ENCODE results near the gene FOXB1.

The FOXB1 gene

DNA sequence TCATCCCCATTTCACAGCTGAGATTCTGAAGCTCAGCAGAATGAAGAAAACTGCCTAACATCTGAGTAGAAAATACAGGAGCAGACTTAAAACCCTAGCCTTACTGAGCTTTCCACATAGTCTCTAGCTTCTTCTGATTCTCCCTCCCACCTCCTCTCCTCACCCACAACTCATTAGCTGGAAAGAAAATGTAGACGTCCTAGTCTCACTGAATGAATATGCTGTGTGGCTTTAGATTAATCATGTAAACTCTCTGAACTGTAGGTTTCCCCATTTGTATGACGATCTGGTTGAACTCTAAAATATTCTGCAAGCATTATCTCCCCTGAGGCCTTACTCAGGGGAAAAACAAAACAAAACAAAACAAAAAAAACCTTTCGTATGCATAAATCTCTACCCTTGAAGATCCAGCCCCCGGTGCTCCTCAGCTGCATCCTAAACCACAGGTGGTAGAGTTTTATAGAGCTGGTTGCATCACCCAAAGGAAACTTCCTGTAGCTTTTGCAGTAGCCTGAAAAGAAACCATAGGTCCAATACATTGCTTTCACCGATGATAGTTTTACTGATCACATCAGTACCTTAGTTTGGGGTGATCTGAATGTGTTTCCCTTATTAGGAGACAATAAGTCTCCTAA, 40.6 kb downstream of the FOXB1 start:
- Histone ChIP-seq H3K36me3 (replicated peaks; ENCODE audit: low read depth, low read length) (no peaks in the 10 kb centered on the region), H4K20me1 (ENCODE audit: insufficient read depth, low read length) (no peaks in the 10 kb centered on the region), H3K4me2 (ENCODE audit: low read length) (peak overlapping the region; percentile 27), H3K4me1 (ENCODE audit: low read length) (peaks cover 31% of the 10 kb centered on the region), H3K79me2 (ENCODE audit: low read length) (no peaks in the 10 kb centered on the region), H3K9me3 (ENCODE audit: insufficient read depth, low read length) (peaks cover 9% of the 10 kb centered on the region; the same call in 1 of the 2 replicates), H3K9ac (ENCODE audit: low read length) (no peak overlapping the region), H3K27ac (ENCODE audit: low read length) (no peak overlapping the region), H3K4me3 (ENCODE audit: low read length) (no peak overlapping the region), H2AFZ (ENCODE audit: low read depth, low read length) (peak overlapping the region; percentile 55), H3K27me3 (ENCODE audit: low read depth, low read length) (no peaks in the 10 kb centered on the region)
- TF ChIP-seq CTCF (IDR thresholded peaks at IDR 0.05; ENCODE audit: low read depth, low read length) (no peak), EZH2phosphoT487 (IDR thresholded peaks at IDR 0.05; ENCODE audit: low read depth) (no peak)

GRCh38 chr15:60047701-60048100, 43.6 kb downstream of the FOXB1 start:
- Histone ChIP-seq H2AFZ (ENCODE audit: low read depth, low read length) (no peak overlapping the region), H4K20me1 (ENCODE audit: insufficient read depth, low read length) (no peaks in the 10 kb centered on the region), H3K79me2 (ENCODE audit: low read length) (no peaks in the 10 kb centered on the region), H3K9ac (ENCODE audit: low read length) (no peak overlapping the region), H3K4me2 (ENCODE audit: low read length) (no peak overlapping the region), H3K9me3 (ENCODE audit: insufficient read depth, low read length) (peaks cover 22% of the 10 kb centered on the region; the same call in 1 of the 2 replicates), H3K4me1 (ENCODE audit: low read length) (peaks cover 11% of the 10 kb centered on the region), H3K36me3 (replicated peaks; ENCODE audit: low read depth, low read length) (no peaks in the 10 kb centered on the region), H3K4me3 (ENCODE audit: low read length) (no peak overlapping the region), H3K27me3 (ENCODE audit: low read depth, low read length) (no peaks in the 10 kb centered on the region), H3K27ac (ENCODE audit: low read length) (no peak overlapping the region)
- TF ChIP-seq CTCF (IDR thresholded peaks at IDR 0.05; ENCODE audit: low read depth, low read length) (no peak), EZH2phosphoT487 (IDR thresholded peaks at IDR 0.05; ENCODE audit: low read depth) (no peak)

DNA sequence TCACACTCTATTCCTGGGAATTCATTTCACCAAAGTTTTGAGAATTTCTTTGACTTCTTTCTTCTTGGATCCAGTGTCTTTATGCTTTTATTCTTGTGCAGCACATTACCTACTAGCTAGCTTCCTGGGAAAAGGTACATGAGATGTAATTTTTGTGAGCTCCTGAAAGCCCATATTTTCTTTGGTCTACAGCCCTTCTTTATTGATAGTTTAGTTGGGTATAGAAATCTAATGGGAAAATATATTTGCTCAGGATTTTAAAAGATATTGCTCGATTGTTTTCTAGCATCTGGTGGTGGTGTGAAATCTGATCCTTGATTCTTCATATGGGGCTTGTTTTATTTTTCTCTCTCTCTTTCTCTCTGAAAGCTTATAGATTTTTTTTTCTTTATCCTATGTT, 45.8 kb downstream of the FOXB1 start:
- no peak overlapping the region for H3K4me2 ChIP-seq (ENCODE audit: low read length)
- TF ChIP-seq CTCF (IDR thresholded peaks at IDR 0.05; ENCODE audit: low read depth, low read length), result no peak
- no peak for TF ChIP-seq EZH2phosphoT487 (IDR thresholded peaks at IDR 0.05; ENCODE audit: low read depth)
- H3K27me3 ChIP-seq (ENCODE audit: low read depth, low read length), result no peaks in the 10 kb centered on the region
- H2AFZ ChIP-seq (ENCODE audit: low read depth, low read length), result no peak overlapping the region
- H3K36me3 ChIP-seq (replicated peaks; ENCODE audit: low read depth, low read length), result no peaks in the 10 kb centered on the region
- H3K4me1 ChIP-seq (ENCODE audit: low read length), result peaks cover under 1% of the 10 kb centered on the region
- no peak overlapping the region for H3K4me3 ChIP-seq (ENCODE audit: low read length)
- no peaks in the 10 kb centered on the region for H4K20me1 ChIP-seq (ENCODE audit: insufficient read depth, low read length)
- H3K79me2 ChIP-seq (ENCODE audit: low read length), result no peaks in the 10 kb centered on the region
- H3K9me3 ChIP-seq (ENCODE audit: insufficient read depth, low read length), result peaks cover 22% of the 10 kb centered on the region; the same call in 1 of the 2 replicates
- H3K27ac ChIP-seq (ENCODE audit: low read length), result no peak overlapping the region
- no peak overlapping the region for H3K9ac ChIP-seq (ENCODE audit: low read length)

- H3K36me3 ChIP-seq (replicated peaks; ENCODE audit: low read depth, low read length), result no peaks in the 10 kb centered on the region
- H2AFZ ChIP-seq (ENCODE audit: low read depth, low read length), result no peak overlapping the region
- no peaks in the 10 kb centered on the region for H4K20me1 ChIP-seq (ENCODE audit: insufficient read depth, low read length)
- H3K27me3 ChIP-seq (ENCODE audit: low read depth, low read length), result no peaks in the 10 kb centered on the region
- no peak overlapping the region for H3K4me2 ChIP-seq (ENCODE audit: low read length)
- no peaks in the 10 kb centered on the region for H3K79me2 ChIP-seq (ENCODE audit: low read length)
- H3K4me1 ChIP-seq (ENCODE audit: low read length), result no peaks in the 10 kb centered on the region
- no peak overlapping the region for H3K4me3 ChIP-seq (ENCODE audit: low read length)
- no peak for TF ChIP-seq CTCF (IDR thresholded peaks at IDR 0.05; ENCODE audit: low read depth, low read length)
- TF ChIP-seq EZH2phosphoT487 (IDR thresholded peaks at IDR 0.05; ENCODE audit: low read depth), result no peak
- peaks cover 22% of the 10 kb centered on the region; the same call in 1 of the 2 replicates for H3K9me3 ChIP-seq (ENCODE audit: insufficient read depth, low read length)
- H3K9ac ChIP-seq (ENCODE audit: low read length), result no peak overlapping the region
- no peak overlapping the region for H3K27ac ChIP-seq (ENCODE audit: low read length)
These were observed 48.7 kb downstream of the FOXB1 start for GRCh38 chr15:60052796-60053195.
